Limb (tissue), 2 donors: ENCODE measurements around the gene NUDT8.
"Not testable (repeated sequence)": the region's sequence is repeated elsewhere in the genome, so short reads cannot be mapped to it uniquely, and the experiment has no call there.

Experiments used
- DNase-seq, 2 donors: peaks; one replicate each; pipeline ENCODE4 v3.0.0-alpha.2; 2016; ENCODE audit errors: extremely low spot score in 2 of 2

Gene NUDT8

GRCh38 chr11:67593565-67593905, 36.2 kb downstream of the NUDT8 start:
- no peak for DNase-seq

- no peak for DNase-seq
Observed at GRCh38 chr11:67592880-67593564, 36.7 kb downstream of the NUDT8 start.

- not testable (repeated sequence) for DNase-seq
Observed at GRCh38 chr11:67588899-67589415, 40.8 kb downstream of the NUDT8 start.

GRCh38 chr11:67588136-67588503, 41.6 kb downstream of the NUDT8 start:
- DNase-seq: no peak

- no peak for DNase-seq
Observed at GRCh38 chr11:67586568-67587250, 43.0 kb downstream of the NUDT8 start.

- DNase-seq: no peak
Observed at GRCh38 chr11:67585911-67586310, 43.8 kb downstream of the NUDT8 start.

GRCh38 chr11:67584881-67585873, 44.6 kb downstream of the NUDT8 start:
- no peak for DNase-seq

- DNase-seq: peak; percentile 64 to 80
Observed at GRCh38 chr11:67584205-67584880, 45.4 kb downstream of the NUDT8 start.

- peak; percentile 93 for DNase-seq
Observed at GRCh38 chr11:67583247-67584204, 46.2 kb downstream of the NUDT8 start, which contains the start of gene GSTP1. Gene GSTP1 (plus strand): TSS chr11:67583812. CDS start chr11:67583844, 32 bp downstream.

GRCh38 chr11:67582011-67582410, 47.7 kb downstream of the NUDT8 start:
- no peak for DNase-seq

GRCh38 chr11:67581469-67581868, 48.3 kb downstream of the NUDT8 start:
- no peak for DNase-seq

- no peak for DNase-seq
Observed at GRCh38 chr11:67577951-67578350, 51.8 kb downstream of the NUDT8 start.
